C4-2B (cell line): ENCODE data around the gene HERC3.

ENCODE experiments used
- H3K27ac ChIP-seq: fragments of 450-650 bp; 2 replicates; pipeline ENCODE4 v1.5.1; 2017
- ZFX ChIP-seq: fragments of 450-650 bp; IDR thresholded peaks from 2 replicates; pipeline ENCODE4 v1.6.1; 2017
- TF ChIP-seq, protein P1 (sequence below): fragments of 450-650 bp; conservative IDR thresholded peaks from 2 replicates; pipeline ENCODE4 v1.5.1; 2017; ENCODE audit warnings: mild to moderate bottlenecking

Gene HERC3

DNA sequence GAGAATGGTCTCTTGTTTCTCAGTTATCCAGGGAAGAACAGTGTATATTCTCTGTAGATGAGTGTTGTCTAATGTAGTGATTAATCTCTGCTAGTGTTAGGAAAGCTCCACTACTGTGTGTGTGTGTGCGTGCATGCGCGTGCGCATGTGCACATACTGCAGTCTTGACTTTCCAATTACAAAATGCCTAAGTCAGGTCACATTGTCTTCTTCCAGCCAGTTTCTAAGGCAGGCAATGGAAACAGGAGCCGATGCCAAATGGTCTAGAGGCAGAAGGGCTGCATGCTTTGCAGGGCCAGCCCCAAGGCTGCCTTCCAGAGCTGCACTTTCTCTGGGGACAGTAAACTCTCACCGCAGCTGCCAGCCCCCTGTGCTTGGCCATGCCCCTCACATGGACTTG is 135.9 kb downstream of the HERC3 start:
- no peak overlapping the region for H3K27ac ChIP-seq
- TF ChIP-seq, protein P1, sequence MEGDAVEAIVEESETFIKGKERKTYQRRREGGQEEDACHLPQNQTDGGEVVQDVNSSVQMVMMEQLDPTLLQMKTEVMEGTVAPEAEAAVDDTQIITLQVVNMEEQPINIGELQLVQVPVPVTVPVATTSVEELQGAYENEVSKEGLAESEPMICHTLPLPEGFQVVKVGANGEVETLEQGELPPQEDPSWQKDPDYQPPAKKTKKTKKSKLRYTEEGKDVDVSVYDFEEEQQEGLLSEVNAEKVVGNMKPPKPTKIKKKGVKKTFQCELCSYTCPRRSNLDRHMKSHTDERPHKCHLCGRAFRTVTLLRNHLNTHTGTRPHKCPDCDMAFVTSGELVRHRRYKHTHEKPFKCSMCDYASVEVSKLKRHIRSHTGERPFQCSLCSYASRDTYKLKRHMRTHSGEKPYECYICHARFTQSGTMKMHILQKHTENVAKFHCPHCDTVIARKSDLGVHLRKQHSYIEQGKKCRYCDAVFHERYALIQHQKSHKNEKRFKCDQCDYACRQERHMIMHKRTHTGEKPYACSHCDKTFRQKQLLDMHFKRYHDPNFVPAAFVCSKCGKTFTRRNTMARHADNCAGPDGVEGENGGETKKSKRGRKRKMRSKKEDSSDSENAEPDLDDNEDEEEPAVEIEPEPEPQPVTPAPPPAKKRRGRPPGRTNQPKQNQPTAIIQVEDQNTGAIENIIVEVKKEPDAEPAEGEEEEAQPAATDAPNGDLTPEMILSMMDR, result no peak
- no peak for TF ChIP-seq ZFX

DNA sequence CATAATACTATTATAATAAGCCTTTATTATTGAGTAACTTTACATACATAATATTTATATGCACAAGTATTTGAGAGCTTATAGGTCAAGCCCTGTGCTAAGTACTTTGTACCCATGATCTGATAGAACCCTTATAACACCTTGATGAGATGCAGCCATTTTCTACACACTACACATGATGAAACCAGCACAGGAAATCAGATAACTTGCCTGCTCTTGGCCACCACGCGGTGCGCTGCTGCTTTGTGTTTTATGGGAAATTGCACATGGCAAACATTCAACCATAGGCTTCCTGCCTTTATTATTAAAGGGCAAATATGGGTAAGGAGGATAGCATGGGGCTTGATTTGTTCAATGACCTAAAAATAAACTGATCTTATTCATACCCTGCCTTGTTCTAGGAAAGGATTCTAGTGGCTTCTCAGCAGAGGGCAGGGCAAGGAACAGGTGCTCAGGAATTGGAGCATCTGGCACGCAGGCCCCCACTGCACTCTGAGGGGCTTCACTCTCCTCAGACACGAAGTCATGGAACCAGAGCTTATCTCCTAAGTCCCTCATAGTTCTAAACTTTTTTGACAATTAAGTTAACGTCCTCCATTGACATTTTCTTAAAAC is 137.0 kb downstream of the HERC3 start:
- no peak overlapping the region for H3K27ac ChIP-seq
- TF ChIP-seq, protein P1, result no peak
- TF ChIP-seq ZFX, result no peak

DNA sequence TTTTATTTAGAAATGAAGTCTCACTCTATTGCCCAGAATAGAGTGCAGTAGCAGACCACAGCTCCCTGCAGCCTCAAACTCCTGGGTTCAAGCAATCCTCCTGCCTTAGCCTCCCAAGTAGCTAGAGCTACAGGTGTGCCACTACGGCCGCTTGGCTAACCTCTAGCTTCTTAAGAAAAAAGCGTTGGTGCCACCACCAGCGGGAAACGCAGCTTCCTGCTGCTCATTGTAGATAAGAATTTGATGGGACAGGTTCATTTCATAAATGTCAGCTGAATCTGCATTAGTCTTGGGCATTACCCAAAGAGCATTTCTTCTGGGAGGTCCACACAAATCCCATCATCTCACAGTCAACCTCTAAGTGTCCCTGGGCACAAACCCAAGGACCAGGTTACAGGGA is 138.5 kb downstream of the HERC3 start:
- no peak overlapping the region for H3K27ac ChIP-seq
- no peak for TF ChIP-seq ZFX
- TF ChIP-seq, protein P1, result no peak

DNA sequence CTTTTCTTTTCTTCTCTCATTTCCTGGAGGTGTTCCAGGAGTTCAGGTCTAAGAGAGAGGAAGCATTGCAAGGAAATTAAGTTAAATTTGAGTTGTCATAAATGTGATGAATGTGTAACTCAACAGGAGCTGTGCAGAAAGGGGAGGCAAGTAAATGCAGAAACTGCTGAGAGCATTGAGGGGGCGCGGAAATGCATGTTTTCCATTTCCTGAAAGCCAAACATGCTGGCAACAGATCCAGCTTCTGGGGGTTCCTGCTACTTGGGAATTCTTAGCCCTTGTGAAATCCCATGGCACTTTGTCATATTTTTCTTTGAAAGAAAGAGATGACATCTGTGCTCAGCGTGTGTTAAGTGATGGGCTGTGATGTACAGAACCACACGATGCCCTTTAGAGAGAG is 139.1 kb downstream of the HERC3 start:
- H3K27ac ChIP-seq, result no peak overlapping the region
- no peak for TF ChIP-seq ZFX
- TF ChIP-seq, protein P1, result no peak

DNA sequence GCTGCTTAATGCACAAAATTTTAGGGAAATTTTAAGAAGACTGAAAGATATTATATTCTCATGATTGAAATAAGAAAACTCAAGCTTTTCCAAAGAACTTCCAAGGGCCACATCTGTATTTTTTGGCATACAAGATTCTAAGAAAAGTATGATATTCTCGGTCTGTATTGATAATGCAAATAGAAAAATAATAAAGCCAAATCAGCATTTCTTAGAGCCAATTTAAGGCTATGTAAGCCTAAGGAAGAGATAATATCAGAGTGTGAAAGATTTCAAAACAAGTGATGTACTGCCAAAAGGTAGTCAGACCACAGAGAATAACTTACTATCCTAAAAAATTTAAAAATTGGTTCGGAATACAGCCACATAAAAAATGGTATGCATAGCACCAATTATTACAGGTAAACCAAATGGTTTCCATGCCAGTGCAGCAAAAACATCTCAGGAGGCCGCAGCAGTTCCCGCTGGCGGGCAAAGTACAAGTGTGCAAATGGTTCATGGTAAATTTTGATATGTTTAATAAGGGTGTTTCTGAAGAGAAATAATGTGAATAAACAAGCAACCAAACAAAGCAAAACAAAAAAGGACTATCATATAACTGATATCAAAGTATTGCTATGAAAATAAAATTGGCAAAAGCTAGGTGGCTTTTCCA is 140.6 kb downstream of the HERC3 start:
- H3K27ac ChIP-seq, result no peak overlapping the region
- TF ChIP-seq, protein P1, result no peak
- no peak for TF ChIP-seq ZFX

DNA sequence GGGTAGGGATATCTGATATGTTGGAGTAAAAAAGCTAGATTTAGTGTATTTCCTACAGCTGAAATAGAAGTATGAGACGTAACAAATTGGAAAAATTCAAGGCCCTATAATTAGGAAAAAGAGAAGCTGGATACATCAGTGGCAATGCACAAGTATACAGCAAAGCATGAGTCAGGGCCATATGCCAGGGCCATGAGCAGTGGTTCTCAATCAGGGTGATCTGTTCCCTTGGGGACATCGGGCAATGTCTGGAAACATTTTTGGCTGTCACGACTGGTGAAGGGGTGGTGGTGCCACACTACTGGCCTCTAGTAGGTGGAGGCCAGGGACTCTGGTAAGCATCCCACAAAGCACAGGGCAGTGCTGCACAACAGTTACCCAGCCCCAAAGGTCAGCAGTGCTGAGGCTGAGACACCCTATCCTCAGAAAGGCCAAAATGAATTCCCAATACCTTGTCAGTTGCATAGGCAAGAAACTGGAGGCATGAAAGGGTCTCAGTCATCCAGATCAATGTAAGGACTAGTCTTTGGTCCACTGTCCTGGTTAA is 142.2 kb downstream of the HERC3 start:
- H3K27ac ChIP-seq, result no peak overlapping the region
- TF ChIP-seq, protein P1, result no peak
- TF ChIP-seq ZFX, result no peak

DNA sequence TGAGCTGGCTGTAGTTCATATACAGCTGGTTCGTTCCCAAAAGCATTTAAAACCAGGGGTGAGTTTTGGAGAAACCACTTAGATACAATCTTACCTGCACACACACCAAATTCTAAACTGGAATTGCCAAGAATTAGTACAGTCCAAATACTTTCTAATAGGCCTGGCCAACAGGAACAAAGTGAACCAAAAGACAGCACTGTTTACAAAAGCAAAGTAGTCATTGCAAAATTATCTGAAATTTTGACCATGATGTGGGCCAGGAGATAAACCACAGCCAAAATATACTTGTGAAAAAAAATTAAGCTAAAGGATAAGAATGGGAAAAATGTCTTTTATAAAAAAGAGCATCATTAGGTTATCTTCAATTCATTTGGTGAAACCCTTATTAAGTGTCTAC is 143.3 kb downstream of the HERC3 start:
- H3K27ac ChIP-seq, result no peak overlapping the region
- TF ChIP-seq ZFX, result no peak
- TF ChIP-seq, protein P1, result no peak
